PC-9 (cell line): Measurements from ENCODE around the gene CGB3. TPM values are rescaled to one million over a fixed set of nuclear protein-coding genes. Genes with fewer than 3 reads are reported as not detected.
"Not testable (repeated sequence)": the region's sequence is repeated elsewhere in the genome, so short reads cannot be mapped to it uniquely, and the experiment has no call there.

Experiments used
- Bru-seq: library from RNA; stranded (reverse); fragments of 400-500 nt; gene quantifications from one replicate; lab custom pipeline; 2021; lab: Mats Ljungman, UMichigan
- BruChase-seq, 2 experiments: library from RNA; stranded (reverse); fragments of 400-500 nt; gene quantifications; one replicate each; lab custom pipeline; 2021; lab: Mats Ljungman, UMichigan
- BruUV-seq: library from RNA; stranded (reverse); fragments of 400-500 nt; replicated peaks from 2 replicates; lab custom pipeline; 2021; lab: Mats Ljungman, UMichigan
- CTCF ChIA-PET: fragments of 300-600 bp; sonication (Branson Sonifier 250); formaldehyde crosslinking; loops from one replicate; lab custom pipeline; 2022; ENCODE audit warnings: antibody characterized with exemption; lab: Charles Lee
- POLR2A ChIA-PET: fragments of 300-600 bp; sonication (Branson Sonifier 250); formaldehyde crosslinking; loops from one replicate; lab custom pipeline; 2022; ENCODE audit warnings: antibody characterized with exemption; ENCODE audit not compliant: unreplicated experiment; lab: Charles Lee
- DNase-seq, 2 experiments: peaks; one replicate each; pipeline versions ENCODE4 v3.0.0 to v3.0.0-alpha.2; 2015 to 2022; ENCODE audit warnings: mixed read lengths in 1 of 2
- H2AFZ ChIP-seq: fragments of 200-600 bp; sonication (generic); 2 replicates; pipeline ENCODE4 v1.8.1; 2017; ENCODE audit warnings: antibody characterized with exemption
- H3F3A ChIP-seq: fragments of 200-600 bp; sonication (generic); 2 replicates; pipeline ENCODE4 v1.8.1; 2017; ENCODE audit warnings: antibody characterized with exemption, mild to moderate bottlenecking, low read depth; ENCODE audit not compliant: insufficient read depth
- H3K27ac ChIP-seq: fragments of 200-600 bp; sonication (generic); 2 replicates; pipeline ENCODE4 v1.6.1; 2016; ENCODE audit warnings: mixed run types
- H3K27me3 ChIP-seq: fragments of 200-600 bp; sonication (generic); 2 replicates; pipeline ENCODE4 v1.6.1; 2016; ENCODE audit warnings: low read depth, mixed run types; ENCODE audit not compliant: insufficient read depth
- H3K36me3 ChIP-seq: fragments of 200-600 bp; sonication (generic); 2 replicates; pipeline ENCODE4 v1.6.1; 2016; ENCODE audit warnings: low read depth, mixed run types
- H3K4me1 ChIP-seq: fragments of 200-600 bp; sonication (generic); replicated peaks from 2 replicates; pipeline ENCODE4 v1.6.1; 2016; ENCODE audit warnings: mixed run types; ENCODE audit not compliant: insufficient read depth
- H3K4me2 ChIP-seq: fragments of 200-600 bp; sonication (generic); 2 replicates; pipeline ENCODE4 v1.6.1; 2017; ENCODE audit warnings: mixed run types
- H3K4me3 ChIP-seq: fragments of 200-600 bp; sonication (generic); 2 replicates; pipeline ENCODE4 v1.6.1; 2016; ENCODE audit warnings: mixed run types
- H3K79me2 ChIP-seq: fragments of 200-600 bp; sonication (generic); 2 replicates; pipeline ENCODE4 v1.6.1; 2017; ENCODE audit warnings: low read depth, mixed run types
- H3K9me2 ChIP-seq: fragments of 200-600 bp; sonication (generic); 2 replicates; pipeline ENCODE4 v1.8.1; 2017; ENCODE audit warnings: mild to moderate bottlenecking; ENCODE audit not compliant: insufficient read depth
- H3K9me3 ChIP-seq: fragments of 200-600 bp; sonication (generic); 2 replicates; pipeline ENCODE4 v1.8.1; 2016; ENCODE audit warnings: low read depth; ENCODE audit not compliant: insufficient read depth
- H4K20me1 ChIP-seq: fragments of 200-600 bp; sonication (generic); 2 replicates; pipeline ENCODE4 v1.8.1; 2017; ENCODE audit not compliant: insufficient read depth
- EZH2 ChIP-seq: fragments of 200-600 bp; sonication (generic); IDR thresholded peaks from 2 replicates; pipeline ENCODE4 v1.8.0; 2017; ENCODE audit warnings: antibody characterized with exemption, low read depth
- intact Hi-C: fragments of 100-400 bp; cut with micrococcal nuclease; formaldehyde crosslinking; loops from one replicate; pipeline ENCODE4 v1.10.0; 2022; ENCODE audit not compliant: unreplicated experiment
- long read RNA-seq: library from polyadenylated mRNA; stranded (forward); transcript quantifications from one replicate; pipeline ENCODE4 v2.0.0, GENCODE V29; 2022
- total RNA-seq: library from RNA; stranded (reverse); gene quantifications from 2 replicates; pipeline ENCODE4 v1.2.3, GENCODE V29; 2021
- TF ChIP-seq, protein P1 (sequence below): fragments of 200-600 bp; sonication (generic); conservative IDR thresholded peaks from 2 replicates; pipeline ENCODE4 v1.6.1; 2017; ENCODE audit warnings: mixed run types, antibody characterized with exemption, mild to moderate bottlenecking, moderate library complexity

CGB3 gene
- total RNA-seq (not detected in 2 replicates), Bru-seq, nascent RNA (not detected), BruChase-seq, experiment 1, labeled RNA remaining after a 2-hour chase (not detected), BruChase-seq, experiment 2, labeled RNA remaining after a 6-hour chase (not detected)
- long read RNA-seq = 0 reads

DNA sequence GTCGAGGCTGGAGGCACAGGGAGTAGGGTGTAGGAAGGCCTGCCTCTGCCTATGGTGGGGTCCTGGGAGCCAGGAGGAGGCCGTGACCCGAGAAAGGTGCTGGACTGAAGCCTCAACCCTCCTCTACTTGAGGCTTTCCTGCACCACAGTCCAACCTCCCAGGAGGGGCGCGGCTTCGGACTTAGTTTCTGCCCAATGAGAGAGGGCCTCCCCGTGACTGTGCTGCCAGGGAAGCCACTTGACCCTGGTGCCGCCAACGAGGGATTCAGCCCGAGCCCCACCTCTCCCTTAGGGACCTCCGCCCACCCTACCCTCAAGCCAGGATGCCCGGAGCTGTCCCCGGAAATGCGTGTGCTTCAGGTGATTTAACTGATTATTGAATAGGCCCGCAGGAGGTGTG lies at the start of gene CGB3:
TSS of gene CGB3 (minus strand) at position 101 of the 400 bp plus-strand sequence. CDS start 362 bp downstream, outside the sequence.
- peaks cover 18% of the 10 kb centered on the region for H3F3A ChIP-seq
- H3K4me2 ChIP-seq, H3K9me3 ChIP-seq, H3K27ac ChIP-seq, intact Hi-C loops, H3K36me3 ChIP-seq, H3K79me2 ChIP-seq, DNase-seq, H3K27me3 ChIP-seq, H3K4me3 ChIP-seq, H3K9me2 ChIP-seq, H4K20me1 ChIP-seq, H2AFZ ChIP-seq, H3K4me1 ChIP-seq, CTCF ChIA-PET, POLR2A ChIA-PET, BruUV-seq: not testable (repeated sequence)

GRCh38 chr19:49071860-49072547 lies 47.9 kb upstream of the CGB3 start:
- H3K4me2 ChIP-seq = no peak overlapping the region
- TF ChIP-seq, protein P1, sequence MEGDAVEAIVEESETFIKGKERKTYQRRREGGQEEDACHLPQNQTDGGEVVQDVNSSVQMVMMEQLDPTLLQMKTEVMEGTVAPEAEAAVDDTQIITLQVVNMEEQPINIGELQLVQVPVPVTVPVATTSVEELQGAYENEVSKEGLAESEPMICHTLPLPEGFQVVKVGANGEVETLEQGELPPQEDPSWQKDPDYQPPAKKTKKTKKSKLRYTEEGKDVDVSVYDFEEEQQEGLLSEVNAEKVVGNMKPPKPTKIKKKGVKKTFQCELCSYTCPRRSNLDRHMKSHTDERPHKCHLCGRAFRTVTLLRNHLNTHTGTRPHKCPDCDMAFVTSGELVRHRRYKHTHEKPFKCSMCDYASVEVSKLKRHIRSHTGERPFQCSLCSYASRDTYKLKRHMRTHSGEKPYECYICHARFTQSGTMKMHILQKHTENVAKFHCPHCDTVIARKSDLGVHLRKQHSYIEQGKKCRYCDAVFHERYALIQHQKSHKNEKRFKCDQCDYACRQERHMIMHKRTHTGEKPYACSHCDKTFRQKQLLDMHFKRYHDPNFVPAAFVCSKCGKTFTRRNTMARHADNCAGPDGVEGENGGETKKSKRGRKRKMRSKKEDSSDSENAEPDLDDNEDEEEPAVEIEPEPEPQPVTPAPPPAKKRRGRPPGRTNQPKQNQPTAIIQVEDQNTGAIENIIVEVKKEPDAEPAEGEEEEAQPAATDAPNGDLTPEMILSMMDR = no peak
- intact Hi-C loops = no loop called here
- DNase-seq = no peak
- no peaks in the 10 kb centered on the region for H3K36me3 ChIP-seq
- H3K79me2 ChIP-seq = no peaks in the 10 kb centered on the region
- H3K4me1 ChIP-seq = peaks cover 10% of the 10 kb centered on the region; the same call in 1 of the 2 replicates
- no peaks in the 10 kb centered on the region for H3K9me2 ChIP-seq
- POLR2A ChIA-PET = no interaction called here
- CTCF ChIA-PET = no interaction called here
- H3K27ac ChIP-seq = no peak overlapping the region
- H3K4me3 ChIP-seq = no peak overlapping the region
- no TSS peak for BruUV-seq
- no peak overlapping the region for H2AFZ ChIP-seq
- H4K20me1 ChIP-seq = no peaks in the 10 kb centered on the region
- H3K27me3 ChIP-seq = peaks cover 30% of the 10 kb centered on the region
- no peaks in the 10 kb centered on the region for H3K9me3 ChIP-seq
- H3F3A ChIP-seq = peaks cover 16% of the 10 kb centered on the region; the same call in 1 of the 2 replicates

DNA sequence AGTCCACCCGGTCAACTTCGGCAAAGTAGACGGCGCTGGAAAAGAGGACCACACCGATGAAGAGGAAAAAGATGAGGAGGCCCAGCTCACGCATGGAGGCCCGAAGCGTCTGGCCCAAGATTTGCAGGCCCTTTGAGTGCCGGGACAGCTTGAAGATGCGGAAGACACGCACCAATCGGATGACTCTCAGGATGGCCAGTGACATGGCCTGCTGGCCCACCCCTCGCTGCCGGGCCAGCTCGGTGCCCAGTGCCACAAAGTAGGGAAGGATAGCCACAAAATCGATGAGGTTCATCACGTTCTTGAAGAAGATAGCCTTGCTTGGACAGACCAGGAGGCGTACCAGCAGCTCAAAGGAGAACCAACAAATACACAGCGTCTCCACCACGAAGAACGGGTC lies 46.3 kb upstream of the CGB3 start:
- POLR2A ChIA-PET = interaction anchor here (0.6 kb wide), 1 partner anchor 77 kb away, joined by 7 read pairs; the partner anchor contains the start of gene RUVBL2
- TF ChIP-seq, protein P1 = no peak
- no peak for TF ChIP-seq EZH2
- Histone ChIP-seq H3K27me3 (peaks cover 41% of the 10 kb centered on the region), H3K4me2 (no peak overlapping the region), H4K20me1 (no peaks in the 10 kb centered on the region), H3K27ac (no peak overlapping the region), H3K9me3 (no peaks in the 10 kb centered on the region), H3K36me3 (no peaks in the 10 kb centered on the region), H3K79me2 (no peaks in the 10 kb centered on the region), H3K4me1 (peaks cover 10% of the 10 kb centered on the region; the same call in 1 of the 2 replicates), H2AFZ (no peak overlapping the region), H3K4me3 (no peak overlapping the region), H3K9me2 (no peaks in the 10 kb centered on the region), H3F3A (peaks cover 19% of the 10 kb centered on the region; the same call in 1 of the 2 replicates)
- intact Hi-C loops = no loop called here
- BruUV-seq = no TSS peak
- CTCF ChIA-PET = no interaction called here
- no peak for DNase-seq
